ENCODE results near the gene S100A1. TPM values are rescaled to one million over a fixed set of nuclear protein-coding genes. Genes with fewer than 3 reads are reported as not detected.

Gene S100A1
- total RNA-seq, 1 experiment from 2014 or later: 4.7 TPM

DNA sequence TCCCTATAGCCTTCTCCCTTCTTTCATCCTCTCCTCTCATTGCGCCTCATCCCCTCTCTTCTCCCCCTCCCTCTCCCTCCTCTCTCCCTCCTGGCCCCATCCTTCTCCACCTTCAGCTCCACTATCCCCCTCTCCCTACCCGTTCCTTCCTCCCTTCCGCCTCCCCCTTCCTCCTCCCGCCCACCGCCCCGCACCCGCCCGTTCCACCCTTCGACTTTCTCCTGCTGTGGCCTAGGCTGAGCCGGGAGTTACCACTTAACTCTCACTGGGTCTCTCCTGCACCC, 51.8 kb downstream of the S100A1 start:
- no peak for DNase-seq (ENCODE audit: low read depth)

Other genes starting within 250 kb of the S100A1 start
- 0.68 and 4.7 TPM in 2 replicates for gene S100A8, start 237.4 kb upstream of the S100A1 start, total RNA-seq (2014; rRNA removed; shearing (Covaris generic))
- not detected in 2 replicates for gene S100A7A, start 211.9 kb upstream of the S100A1 start, total RNA-seq (2014; rRNA removed; shearing (Covaris generic))
- not detected in 2 replicates for gene S100A7, start 167.8 kb upstream of the S100A1 start, total RNA-seq (2014; rRNA removed; shearing (Covaris generic))
- 1,539 and 1,679 TPM in 2 replicates for gene S100A6, start 92.4 kb upstream of the S100A1 start, total RNA-seq (2014; rRNA removed; shearing (Covaris generic))
- 1.4 and 2.2 TPM in 2 replicates for gene S100A5, start 87.5 kb upstream of the S100A1 start, total RNA-seq (2014; rRNA removed; shearing (Covaris generic))
- gene S100A4, start 82.6 kb upstream of the S100A1 start, total RNA-seq (2014; rRNA removed; shearing (Covaris generic)): 836 and 954 TPM in 2 replicates
- 7.7 and 15.3 TPM in 2 replicates for gene S100A3, start 79.2 kb upstream of the S100A1 start, total RNA-seq (2014; rRNA removed; shearing (Covaris generic))
- gene S100A2, start 62.6 kb upstream of the S100A1 start, total RNA-seq (2014; rRNA removed; shearing (Covaris generic)): 9.0 and 11.2 TPM in 2 replicates
- gene S100A16, start 15.3 kb upstream of the S100A1 start, total RNA-seq (2014; rRNA removed; shearing (Covaris generic)): 328 and 342 TPM in 2 replicates
- gene S100A14, start 12.1 kb upstream of the S100A1 start, total RNA-seq (2014; rRNA removed; shearing (Covaris generic)): 0.39 TPM in 1 of 2 replicates, not detected in the other
- gene S100A13, start 929 bp upstream of the S100A1 start, total RNA-seq (2014; rRNA removed; shearing (Covaris generic)): 571 and 674 TPM in 2 replicates
- 34.7 and 35.0 TPM in 2 replicates for gene CHTOP, start 5.6 kb downstream of the S100A1 start, total RNA-seq (2014; rRNA removed; shearing (Covaris generic))
- 74.9 and 75.2 TPM in 2 replicates for gene SNAPIN, start 30.3 kb downstream of the S100A1 start, total RNA-seq (2014; rRNA removed; shearing (Covaris generic))
- 295 and 309 TPM in 2 replicates for gene ILF2, start 42.6 kb downstream of the S100A1 start, total RNA-seq (2014; rRNA removed; shearing (Covaris generic))
- gene NPR1, start 50.3 kb downstream of the S100A1 start, total RNA-seq (2014; rRNA removed; shearing (Covaris generic)): not detected in 2 replicates
- gene INTS3, start 99.6 kb downstream of the S100A1 start, total RNA-seq (2014; rRNA removed; shearing (Covaris generic)): 18.4 and 20.4 TPM in 2 replicates
- 7.4 and 7.5 TPM in 2 replicates for gene SLC27A3, start 147.0 kb downstream of the S100A1 start, total RNA-seq (2014; rRNA removed; shearing (Covaris generic))

Data from RPMI7951 (cell line).